NCI-H748 (cell line): ENCODE results near the gene GRID1.

ENCODE experiments used
- DNase-seq: peaks from one replicate; lab custom pipeline; 2025; ENCODE audit not compliant: unreplicated experiment; lab: John Stamatoyannopoulos, UW

GRID1 gene

DNA sequence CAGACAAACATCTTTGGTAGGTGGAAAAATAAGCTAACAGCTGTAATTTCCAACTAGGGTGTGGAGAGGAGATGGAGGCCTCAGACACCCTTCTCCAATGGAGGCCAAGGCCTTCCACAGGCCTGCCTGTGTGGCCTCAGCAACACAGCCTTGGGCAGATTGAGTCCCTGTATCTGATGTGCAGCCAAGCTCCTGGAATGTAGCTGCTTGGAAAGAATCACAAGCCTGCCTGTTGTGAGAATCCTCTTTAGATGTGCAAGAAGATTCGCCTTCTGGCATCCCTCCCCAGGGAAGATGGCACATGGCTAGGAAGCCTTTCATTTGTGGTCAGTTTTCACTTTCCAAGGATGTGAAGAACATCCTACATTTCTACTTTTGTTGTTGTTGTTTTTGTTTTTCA is 684.0 kb downstream of the GRID1 start:
- DNase-seq: no peak

- DNase-seq: no peak
Observed at GRCh38 chr10:85679710-85680109, 686.9 kb downstream of the GRID1 start.

GRCh38 chr10:85679061-85679460 is 687.5 kb downstream of the GRID1 start:
- no peak for DNase-seq

DNA sequence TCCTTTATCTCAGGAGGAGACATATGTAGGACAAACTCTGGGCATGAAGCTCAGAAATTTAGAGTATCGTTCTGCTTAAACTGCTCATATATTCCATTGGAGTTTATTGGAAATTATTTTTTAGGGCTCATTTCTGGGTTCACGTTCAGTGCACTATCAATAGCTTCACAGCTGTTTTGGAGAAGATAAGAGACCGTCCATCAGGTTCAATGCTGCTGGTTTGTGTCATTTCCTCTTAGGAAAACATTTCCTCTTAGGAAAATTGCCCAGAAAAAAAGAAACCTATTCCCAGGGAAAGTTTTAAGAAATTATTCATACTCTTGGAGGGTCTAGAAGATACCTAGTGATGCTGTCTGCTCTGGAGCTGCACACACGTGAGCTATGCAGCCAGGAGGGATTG is 691.7 kb downstream of the GRID1 start:
- no peak for DNase-seq

- DNase-seq: no peak
Observed at GRCh38 chr10:85673270-85673669, 693.3 kb downstream of the GRID1 start.

GRCh38 chr10:85671530-85671929 is 695.1 kb downstream of the GRID1 start:
- DNase-seq: no peak

- no peak for DNase-seq
Observed at GRCh38 chr10:85668522-85668921, 698.1 kb downstream of the GRID1 start.

DNA sequence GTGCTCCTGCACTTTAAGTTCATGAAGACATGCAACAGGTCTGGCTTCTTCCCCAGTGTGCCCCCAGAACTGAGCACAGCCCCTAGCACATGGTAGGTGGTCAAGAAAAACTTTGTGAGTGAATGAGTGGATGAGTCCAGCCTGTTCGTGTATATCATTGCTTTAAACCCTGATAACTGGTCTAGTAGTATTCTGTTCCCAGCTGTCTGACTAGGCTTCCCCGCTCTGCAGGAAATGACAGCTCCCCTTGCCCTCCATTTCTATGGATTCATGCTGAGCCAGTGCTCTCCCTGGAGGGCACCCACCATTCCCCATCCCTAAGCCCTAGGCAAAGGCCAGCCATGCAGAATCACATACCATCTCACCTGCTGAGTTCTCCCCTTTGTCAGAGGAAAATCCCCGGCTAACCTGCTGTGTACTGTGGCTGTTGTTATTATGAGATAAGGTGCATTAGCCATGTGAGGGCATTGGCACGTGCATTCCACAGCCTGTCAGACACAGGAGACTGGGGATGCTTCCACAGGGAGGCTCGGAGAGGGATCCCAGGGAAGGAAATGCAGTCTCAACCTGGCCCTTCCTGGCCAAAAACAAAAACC is 698.9 kb downstream of the GRID1 start:
- DNase-seq: no peak

DNA sequence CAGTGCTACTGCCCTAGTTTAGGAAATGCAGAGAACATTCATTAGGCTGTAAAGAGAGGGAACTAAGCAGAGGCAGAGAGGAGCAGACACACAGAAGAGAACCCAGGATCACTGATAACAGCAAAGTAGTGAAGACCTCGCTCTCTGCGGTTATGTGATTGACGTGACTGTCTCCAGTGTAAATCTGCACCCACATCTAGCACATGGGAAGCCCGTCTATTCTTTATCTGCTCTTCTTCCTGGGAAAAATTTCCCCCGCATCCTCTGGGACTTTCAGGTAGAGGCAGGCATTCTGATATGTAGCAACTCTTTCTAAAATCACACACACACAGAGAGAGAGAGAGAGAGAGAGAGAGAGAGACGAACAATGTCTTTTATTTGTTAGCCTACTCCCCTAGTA is 699.6 kb downstream of the GRID1 start:
- DNase-seq: no peak

DNA sequence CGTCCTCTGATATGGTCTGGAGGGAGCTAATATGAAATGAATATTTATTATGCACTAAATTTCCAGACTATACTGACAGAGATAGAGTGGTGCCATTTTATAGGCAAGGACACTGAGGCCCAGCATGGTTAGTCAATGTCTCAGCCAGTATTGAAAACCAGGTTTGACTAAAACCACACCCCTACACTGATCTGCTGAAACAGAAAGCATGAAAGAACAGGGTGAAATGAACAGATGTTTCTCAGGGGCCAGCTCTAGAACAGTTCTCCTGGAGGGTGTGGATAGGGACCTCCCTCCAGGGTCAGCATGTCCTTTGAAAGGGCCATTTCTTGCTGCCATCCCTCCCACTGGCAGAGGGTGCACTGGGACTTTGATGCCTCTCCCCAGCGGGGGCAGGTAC is 700.5 kb downstream of the GRID1 start:
- DNase-seq: no peak

DNA sequence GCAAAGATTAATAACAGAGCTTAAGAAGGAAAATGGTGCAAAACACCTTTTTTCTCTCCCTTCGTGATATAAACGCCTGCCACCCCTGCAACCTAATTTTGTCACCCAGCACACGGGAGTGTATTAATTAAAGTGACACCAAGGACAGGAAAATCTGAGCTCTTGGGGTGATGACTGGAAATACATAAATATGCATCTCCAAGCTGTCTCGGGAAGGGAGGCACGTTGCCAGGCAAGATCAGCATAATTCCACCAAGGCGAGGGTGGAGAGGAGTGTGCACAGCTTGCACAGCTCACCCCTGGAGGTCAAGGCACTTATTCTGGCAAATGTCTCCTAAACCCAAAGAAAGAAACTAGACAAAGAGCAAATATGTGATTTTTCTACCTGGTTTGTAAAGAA is 700.9 kb downstream of the GRID1 start:
- DNase-seq: no peak

- DNase-seq: no peak
Observed at GRCh38 chr10:85665078-85665477, 701.5 kb downstream of the GRID1 start.

DNA sequence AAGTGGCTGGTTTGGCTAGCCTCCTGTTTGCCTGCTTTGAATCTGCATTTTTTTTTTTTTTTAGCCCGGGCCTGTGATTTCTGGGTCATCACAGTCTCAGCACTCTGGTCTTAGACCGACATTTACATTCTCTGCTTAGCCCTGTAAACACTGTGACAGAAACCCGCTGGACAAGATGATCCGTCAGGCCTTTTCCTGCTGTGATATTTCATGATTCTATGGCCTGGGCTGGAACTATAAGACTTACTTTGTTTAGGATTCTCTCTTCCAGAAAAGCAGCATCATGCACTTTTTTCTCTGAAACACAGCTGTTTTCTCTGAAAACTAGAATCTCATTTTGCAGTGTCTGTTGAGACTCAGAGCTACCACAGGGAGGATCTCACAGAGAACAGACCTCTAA is 705.5 kb downstream of the GRID1 start:
- no peak for DNase-seq

DNA sequence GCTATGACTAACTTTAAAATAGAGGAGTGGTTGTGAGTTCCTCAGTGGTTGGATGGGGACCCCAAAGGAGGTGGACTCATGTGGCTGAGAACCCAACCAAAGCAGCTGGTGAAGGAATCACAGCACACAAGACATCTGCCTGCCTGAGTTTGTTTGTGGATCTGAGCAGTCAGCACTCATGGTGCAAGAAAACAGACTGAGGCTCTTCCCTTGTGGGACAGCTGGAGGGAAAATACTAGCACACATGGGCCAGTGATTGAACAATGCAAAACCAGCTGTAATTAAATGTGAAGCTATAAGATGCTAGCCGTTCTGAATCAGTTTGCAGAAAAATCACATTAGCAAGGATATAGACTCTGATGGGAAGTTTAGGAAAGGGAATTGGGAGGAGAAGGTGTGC is 707.3 kb downstream of the GRID1 start:
- DNase-seq: no peak

GRCh38 chr10:85658518-85658917 is 708.1 kb downstream of the GRID1 start:
- DNase-seq: no peak

GRCh38 chr10:85657476-85658113 is 709.0 kb downstream of the GRID1 start:
- no peak for DNase-seq

- no peak for DNase-seq
Observed at GRCh38 chr10:85655411-85655810, 711.2 kb downstream of the GRID1 start.

DNA sequence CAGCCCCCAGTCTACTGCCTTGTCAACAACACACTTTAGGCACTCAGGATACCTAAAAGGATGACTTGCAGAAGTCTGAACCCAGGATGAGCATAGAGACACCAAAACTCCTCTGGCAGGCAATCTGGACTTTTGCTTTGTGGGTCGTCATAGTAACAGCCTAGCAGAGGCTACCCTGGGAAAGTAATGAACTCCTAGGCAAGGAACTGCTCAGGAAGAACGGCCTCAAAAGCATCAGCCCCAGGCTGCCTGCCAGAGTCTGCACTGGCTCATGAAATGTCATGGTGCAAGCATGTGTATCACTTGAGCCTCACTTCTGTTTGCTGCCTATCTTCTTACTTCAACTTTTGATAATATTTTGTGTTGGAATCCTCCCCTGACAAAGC is 715.1 kb downstream of the GRID1 start:
- DNase-seq: no peak

- no peak for DNase-seq
Observed at GRCh38 chr10:85650791-85651496, 715.7 kb downstream of the GRID1 start.

DNA sequence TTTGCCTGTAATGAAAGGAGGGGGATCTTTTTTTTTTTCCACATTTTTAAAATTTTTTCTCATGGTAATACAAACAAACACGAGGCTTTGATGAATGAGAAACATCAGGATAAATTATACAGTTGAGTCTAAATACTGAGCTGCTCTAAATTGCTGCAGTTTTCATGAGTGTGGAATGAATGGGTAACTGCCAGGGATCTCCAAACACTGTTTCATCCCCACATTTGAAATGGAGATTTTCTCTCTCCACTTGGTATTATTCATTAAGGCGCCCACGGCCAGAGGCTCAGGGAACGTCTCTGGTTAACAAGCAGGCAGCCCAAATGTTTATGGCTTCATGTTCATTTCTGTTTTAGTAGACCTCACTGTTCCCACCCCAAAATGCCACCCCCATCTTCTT is 717.1 kb downstream of the GRID1 start:
- no peak for DNase-seq

GRCh38 chr10:85648279-85648754 is 718.3 kb downstream of the GRID1 start:
- DNase-seq: no peak

DNA sequence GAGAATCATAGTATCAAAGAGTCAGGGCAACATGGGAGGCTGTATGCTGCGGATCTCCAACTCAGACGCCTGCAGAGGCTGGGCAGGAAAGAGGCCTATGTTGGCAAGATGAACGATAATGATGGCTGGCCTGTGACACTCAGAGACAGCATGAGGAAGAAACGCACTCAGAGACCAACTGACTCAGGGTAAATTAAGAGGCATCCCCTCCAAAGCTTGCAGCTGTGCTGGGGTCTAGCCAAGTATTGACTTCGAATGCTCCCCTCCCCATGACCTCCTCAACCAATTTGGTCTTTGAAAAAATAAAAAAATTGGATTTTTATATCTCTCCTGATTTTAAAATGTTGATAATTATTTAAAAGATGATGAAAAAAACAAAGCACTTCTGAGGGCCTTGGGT is 718.9 kb downstream of the GRID1 start:
- DNase-seq: no peak
